ENCODE measurements around the gene BAIAP2. TPM values are rescaled to one million over a fixed set of nuclear protein-coding genes. Genes with fewer than 3 reads are reported as not detected.
"Not testable (repeated sequence)": the region's sequence is repeated elsewhere in the genome, so short reads cannot be mapped to it uniquely, and the experiment has no call there.

Gene BAIAP2
- total RNA-seq, 1 donor from 2014 or later = 48.7 TPM

- no peak for DNase-seq (ENCODE audit: low spot score)
These were observed 31.9 kb downstream of the BAIAP2 start for GRCh38 chr17:81066771-81067315.

- no peak for DNase-seq (ENCODE audit: low spot score)
These were observed 32.5 kb downstream of the BAIAP2 start for GRCh38 chr17:81067391-81067811.

- DNase-seq (ENCODE audit: low spot score) = no peak
These were observed 33.6 kb downstream of the BAIAP2 start for GRCh38 chr17:81068411-81069134.

- DNase-seq (ENCODE audit: low spot score) = no peak
These were observed 34.2 kb downstream of the BAIAP2 start for GRCh38 chr17:81069135-81069645.

- no peak for DNase-seq (ENCODE audit: low spot score)
These were observed 35.7 kb downstream of the BAIAP2 start for GRCh38 chr17:81070541-81071246.

- DNase-seq (ENCODE audit: low spot score) = no peak
These were observed 37.1 kb downstream of the BAIAP2 start for GRCh38 chr17:81071761-81072741.

- DNase-seq (ENCODE audit: low spot score) = no peak
These were observed 39.3 kb downstream of the BAIAP2 start for GRCh38 chr17:81073967-81074839.

- no peak for DNase-seq (ENCODE audit: low spot score)
These were observed 39.9 kb downstream of the BAIAP2 start for GRCh38 chr17:81074875-81075274.

- no peak for DNase-seq (ENCODE audit: low spot score)
These were observed 40.4 kb downstream of the BAIAP2 start for GRCh38 chr17:81075307-81075706.

- DNase-seq (ENCODE audit: low spot score) = no peak
These were observed 41.3 kb downstream of the BAIAP2 start for GRCh38 chr17:81076141-81076679.

GRCh38 chr17:81078026-81078913, 43.3 kb downstream of the BAIAP2 start:
- DNase-seq (ENCODE audit: low spot score) = not testable (repeated sequence)

GRCh38 chr17:81080019-81080418, 45.1 kb downstream of the BAIAP2 start:
- DNase-seq (ENCODE audit: low spot score) = no peak

GRCh38 chr17:81081222-81082176, 46.5 kb downstream of the BAIAP2 start:
- DNase-seq (ENCODE audit: low spot score) = no peak

- DNase-seq (ENCODE audit: low spot score) = no peak
These were observed 47.5 kb downstream of the BAIAP2 start for GRCh38 chr17:81082177-81083073.

GRCh38 chr17:81083125-81083765, 48.3 kb downstream of the BAIAP2 start:
- DNase-seq (ENCODE audit: low spot score) = peak; percentile 80

- no peak for DNase-seq (ENCODE audit: low spot score)
These were observed 49.9 kb downstream of the BAIAP2 start for GRCh38 chr17:81084680-81085419.

Data from ureter (tissue), 1 donor.